NCI-H748 (cell line): ENCODE results near the gene GLYR1.
"Not testable (repeated sequence)": the region's sequence is repeated elsewhere in the genome, so short reads cannot be mapped to it uniquely, and the experiment has no call there.

Experiments used
- DNase-seq: peaks from one replicate; lab custom pipeline; 2025; ENCODE audit not compliant: unreplicated experiment; lab: John Stamatoyannopoulos, UW

The GLYR1 gene

DNA sequence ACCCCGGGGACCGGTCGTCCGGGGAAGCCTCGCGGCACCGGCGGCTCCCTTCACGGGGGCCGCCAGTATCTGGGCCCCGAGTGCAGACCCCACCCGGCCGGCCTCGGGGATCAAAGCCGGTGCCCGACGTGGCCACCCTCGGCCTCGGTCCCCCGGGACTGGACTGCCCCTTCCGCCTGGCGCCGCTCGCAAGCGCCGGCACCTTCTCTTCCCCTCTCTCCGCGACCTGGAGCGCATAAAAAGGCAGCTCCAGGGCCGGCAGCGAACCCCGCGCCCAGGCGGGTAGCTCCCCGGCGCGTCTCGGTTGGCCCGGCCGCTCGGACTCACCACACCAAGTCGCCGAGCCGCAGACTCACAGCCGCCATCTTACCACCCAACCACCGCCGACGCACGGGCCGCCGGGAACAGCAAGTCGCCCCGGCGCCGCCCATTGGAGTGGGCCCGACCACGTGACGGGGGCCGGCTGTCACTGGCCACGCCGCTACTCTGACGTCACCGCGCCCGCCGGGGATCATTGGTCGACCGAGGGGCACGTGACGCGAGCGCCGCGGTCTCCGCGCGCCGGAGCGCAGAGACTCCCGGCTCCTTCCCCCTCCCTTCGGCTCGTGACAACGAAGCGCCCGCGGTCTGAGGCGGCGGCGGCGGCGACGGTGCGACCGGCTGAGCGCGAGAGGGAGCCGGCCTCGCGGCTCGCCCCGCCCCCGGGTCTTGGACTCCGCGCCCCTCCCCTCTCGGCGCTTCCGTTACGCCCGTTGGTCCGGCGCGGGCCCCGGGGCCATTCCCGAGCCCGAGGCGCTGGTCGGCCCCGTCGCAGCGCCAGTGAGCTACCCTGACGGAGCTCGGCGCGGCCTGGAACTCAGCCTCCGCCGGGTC is at the start of gene GLYR1, which contains the start of gene UBN1:
TSS of gene GLYR1 (minus strand) at position 388 of the 873 bp plus-strand sequence. CDS start at position 365, 23 bp downstream.
TSS of gene UBN1 (plus strand) at position 581 of the 873 bp plus-strand sequence. CDS start 5,437 bp downstream, outside the sequence.
- peak; percentile 95 for DNase-seq

DNA sequence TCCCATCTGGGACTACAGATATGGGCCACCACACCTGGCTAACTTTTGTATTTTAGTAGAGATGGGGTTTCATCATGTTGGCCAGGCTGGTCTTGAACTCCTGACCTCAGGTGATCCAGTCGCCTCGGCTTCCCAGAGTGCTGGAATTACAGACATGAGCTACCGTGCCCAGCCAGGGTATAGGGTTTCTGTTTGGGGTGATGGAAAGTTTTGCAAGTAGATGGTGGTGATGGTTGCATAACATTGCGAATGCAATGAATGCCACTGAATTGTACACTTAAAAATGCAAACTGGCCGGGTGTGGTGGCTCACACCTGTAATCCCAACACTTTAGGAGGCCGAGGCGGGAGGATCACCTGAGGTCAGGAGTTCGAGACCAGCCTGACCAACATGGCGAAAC is 49.7 kb upstream of the GLYR1 start:
- not testable (repeated sequence) for DNase-seq

DNA sequence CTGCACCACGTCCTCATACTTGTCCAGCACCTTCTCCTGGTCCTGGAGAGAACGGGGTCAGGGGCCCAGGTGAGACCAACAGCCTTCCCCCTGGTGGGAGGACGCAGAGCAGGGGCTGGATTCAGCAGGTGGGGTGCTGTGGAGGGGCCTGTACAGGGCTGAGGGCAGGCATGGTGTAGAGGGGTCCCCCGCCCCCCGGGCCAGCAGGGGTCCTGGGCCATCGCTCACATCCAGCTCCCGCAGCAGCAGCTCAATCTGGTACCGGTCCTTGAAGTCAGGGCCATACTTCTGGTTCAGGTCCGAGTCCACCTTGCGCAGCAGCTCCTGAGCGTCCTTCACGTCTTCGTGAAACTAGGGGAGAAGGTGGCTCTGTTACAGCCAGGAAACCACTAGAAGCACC is 48.3 kb upstream of the GLYR1 start:
- DNase-seq: no peak

DNA sequence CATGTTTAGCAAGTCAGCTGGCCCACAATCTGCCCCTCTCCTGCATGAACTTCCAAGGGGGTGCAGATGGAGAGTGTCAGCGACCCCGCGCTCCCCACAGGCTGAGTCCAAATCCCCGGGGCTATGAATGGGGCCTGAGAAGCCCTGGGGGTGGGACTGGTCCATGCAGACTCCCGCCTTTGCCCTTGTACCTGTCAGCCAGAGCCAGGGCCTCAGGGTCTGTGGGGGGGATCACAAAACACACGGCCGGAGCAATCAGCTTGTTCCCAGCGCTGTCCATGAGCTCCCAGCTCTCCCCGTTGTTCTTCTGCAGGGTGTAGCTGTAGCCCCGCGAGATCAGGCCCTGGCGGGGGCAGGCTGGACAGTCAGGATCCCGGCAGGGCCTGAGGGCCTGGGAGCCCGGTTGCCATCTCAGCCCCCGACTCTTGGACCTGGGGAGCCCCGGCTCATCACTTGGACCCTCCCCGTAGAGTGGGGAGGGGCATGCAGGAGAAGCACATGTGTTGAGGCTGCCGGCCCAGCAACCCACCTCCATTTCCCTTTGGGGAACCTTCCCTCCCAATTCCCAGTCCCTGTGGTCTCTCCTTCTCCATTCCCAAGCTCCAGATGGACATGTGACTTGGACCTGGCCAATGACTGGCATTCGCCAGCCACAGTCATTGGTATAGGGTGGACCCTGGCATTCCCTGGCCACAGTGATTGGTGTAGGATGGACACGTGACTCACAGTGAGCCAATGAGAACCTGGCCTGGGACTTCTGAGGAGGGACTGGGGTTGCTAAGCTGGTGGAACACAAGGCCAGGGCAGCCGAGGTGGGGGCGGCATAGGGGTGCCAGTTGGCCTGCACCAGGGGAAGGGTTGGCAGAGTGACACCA is 47.4 kb upstream of the GLYR1 start:
- no peak for DNase-seq

DNA sequence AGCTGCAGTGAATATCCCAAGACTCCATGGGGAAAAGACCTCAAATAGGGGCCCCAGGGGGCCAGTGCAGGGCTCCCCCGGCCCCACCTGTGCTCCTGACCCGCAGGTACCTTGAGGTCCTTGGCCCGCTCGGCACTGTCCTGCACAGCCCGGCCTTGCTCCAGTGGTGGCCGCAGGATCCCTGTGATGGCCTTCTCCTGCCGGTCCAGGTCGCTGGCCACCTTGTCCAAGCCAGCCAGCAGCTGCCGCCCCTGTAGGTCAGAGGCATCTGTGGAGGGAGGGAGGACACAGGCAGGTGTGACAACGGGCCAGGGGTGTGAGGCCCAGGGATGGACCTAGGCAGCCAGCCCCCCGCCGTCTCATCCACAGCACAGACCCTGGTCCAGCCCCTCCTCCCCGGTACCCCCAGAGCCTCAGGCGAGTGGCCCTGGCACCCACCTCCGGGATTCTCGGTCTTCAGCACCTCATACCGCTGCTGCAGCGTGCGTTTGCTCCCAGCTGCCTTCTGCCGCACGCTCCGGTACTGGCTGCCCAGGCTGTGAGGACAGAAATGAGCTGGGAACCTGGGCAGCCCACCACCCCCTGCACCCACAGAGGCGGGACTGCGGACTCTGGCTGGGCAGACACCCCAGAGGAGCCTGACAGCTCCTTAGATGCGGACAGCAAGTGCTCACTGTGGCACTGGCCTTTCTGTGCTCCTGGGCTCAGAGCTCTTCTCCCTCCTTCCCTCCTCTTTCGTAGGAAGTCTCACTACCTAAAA is 46.2 kb upstream of the GLYR1 start:
- no peak for DNase-seq

- no peak for DNase-seq
These were observed 45.4 kb upstream of the GLYR1 start for GRCh38 chr16:4892361-4893102.

DNA sequence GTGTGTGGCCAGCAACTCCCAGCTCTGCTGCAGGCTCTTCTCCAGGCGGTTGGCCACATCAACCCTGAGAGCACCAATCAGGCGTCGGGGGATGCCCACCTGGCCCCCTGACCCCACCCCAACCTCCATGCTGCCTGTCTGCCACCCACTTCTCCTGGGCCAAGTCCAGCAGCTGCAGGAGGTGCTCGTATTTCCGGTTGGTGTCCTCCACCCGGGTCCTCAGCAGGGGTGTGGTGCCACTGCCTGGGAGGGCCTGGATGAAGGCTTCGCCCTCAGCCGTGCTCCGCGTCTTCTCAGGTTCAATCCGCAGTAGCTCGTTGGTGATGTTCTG is 44.8 kb upstream of the GLYR1 start:
- DNase-seq: no peak

DNA sequence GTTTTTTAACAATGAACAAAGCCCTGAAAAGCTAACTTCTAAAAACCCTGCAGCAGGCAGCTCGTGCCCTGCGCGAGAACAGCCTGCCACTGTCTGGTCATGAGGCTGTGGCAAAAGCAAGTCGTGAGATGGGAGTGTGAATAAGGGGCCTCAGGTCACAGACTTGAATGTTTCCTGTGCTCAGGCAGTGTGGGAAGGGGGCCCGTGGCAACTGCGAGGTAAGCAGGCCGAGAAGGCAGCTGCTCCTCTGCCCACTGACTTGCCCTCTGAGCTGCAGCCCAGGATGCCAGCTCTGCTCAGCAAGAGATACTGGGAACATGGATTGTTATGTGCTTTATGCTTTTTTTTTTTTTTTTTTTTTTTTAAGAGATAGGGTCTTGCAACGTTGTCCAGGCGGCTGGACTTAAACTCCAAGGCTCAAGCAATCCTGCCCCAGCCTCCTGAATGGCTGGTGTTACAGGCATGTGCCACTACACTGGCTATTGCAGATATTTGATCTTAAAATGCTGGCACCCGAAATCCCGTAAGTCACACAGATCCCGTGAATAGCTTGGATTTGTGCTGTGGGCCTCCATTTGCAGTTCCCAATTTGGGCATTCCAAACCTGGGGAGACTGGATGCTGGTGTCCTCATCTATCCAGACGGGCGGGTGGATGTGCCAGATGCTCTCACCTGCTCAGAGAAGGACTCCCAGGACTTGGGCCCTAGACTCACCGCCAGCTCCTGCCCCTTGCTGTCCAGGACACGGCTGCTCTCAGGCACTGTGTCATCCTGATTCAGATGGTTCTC is 44.2 kb upstream of the GLYR1 start:
- DNase-seq: no peak

- no peak for DNase-seq
These were observed 43.6 kb upstream of the GLYR1 start for GRCh38 chr16:4890686-4891085.

DNA sequence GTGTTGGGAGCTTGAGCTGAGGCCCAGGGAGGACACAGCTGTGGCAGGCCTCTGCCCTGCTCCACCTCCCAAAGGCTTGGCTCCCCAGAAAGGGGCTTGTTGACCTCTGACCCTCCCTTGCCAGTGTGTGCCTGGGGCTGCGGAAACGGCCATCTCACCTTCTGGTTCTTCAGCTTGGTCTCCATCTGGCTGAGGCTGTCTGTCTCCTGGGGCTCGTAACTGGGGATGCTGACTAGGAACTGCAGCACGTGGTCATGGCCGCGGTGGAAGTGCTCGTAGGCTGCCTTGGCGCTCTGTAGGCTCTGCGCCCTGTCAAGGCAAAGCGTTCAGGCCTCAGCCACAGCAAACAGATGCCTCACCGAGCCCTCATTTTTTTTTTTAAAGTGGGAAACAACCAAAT is 42.9 kb upstream of the GLYR1 start:
- no peak for DNase-seq

DNA sequence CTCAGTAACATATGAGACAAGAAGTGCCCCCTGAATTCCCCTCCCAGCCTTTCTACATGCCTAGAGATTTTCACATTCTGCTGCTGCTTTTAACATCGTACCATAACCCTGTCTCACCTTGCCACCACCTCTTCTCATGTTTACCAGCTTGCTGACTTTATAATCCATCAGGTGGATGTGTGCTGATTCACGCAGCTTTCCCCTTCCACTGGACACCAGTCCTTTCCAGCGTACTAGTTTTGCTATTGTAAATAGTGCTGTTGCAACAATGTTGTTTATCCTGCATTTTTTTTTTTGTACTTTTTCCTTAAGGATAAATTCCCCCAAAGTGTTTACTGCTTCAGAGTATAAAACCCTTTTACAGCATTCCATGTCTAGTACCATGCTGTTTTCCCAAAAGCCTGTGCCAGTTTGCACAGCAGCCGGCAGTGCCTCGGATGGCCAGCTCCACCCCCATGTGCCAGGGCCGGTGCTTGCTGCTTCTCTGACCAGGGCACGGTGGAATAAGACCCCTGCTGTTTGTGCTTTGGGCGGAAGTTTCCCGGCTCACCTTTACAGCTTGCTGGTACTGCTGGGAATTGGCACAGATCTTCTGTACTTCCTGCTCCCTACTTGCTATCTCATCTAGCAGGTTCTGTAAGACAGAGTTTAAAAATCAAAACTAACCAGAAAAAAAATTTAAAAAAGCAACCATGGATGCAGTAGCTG is 41.5 kb upstream of the GLYR1 start:
- no peak for DNase-seq

DNA sequence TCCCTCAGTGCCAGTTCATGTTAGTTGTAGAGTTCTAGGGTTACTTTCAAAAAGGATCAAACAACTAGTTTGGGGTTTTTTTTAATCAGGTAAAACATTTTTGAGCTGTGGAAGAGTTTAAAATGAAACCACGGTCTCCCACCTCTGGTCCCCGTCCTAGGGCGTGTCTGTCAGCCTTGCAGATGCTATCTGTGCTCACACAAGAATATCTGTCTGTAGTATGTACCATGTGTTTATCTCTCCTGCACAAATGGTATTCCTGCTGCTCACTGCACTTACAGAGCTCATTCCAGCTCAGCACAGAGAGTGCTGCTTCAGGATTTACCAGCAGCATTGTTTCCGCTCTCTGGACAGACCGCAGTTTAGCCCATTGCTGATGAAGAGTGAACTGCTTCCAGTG is 39.1 kb upstream of the GLYR1 start:
- DNase-seq: no peak

- no peak for DNase-seq
These were observed 38.1 kb upstream of the GLYR1 start for GRCh38 chr16:4884972-4885874.

- no peak for DNase-seq
These were observed 37.1 kb upstream of the GLYR1 start for GRCh38 chr16:4884209-4884608.

DNA sequence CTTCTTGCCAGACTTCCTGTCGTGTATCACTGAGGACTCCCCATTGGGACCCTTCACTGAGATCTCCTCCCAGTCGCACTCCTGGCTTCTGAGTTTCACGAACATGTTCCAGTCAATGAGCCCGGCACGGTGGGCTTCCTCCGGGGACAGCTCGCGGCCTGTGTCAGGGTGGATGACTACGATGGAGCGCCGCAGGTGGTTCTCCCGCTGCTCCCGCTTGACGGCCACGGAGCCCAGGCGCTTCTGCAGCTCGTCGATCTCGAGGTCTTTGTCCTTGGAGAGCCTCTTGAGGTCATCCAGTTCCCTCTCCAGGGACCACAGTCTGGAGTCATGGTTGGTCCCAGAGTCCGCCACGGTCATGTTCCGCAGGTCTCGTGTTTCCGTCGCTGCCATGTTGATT is 36.4 kb upstream of the GLYR1 start:
- DNase-seq: no peak

DNA sequence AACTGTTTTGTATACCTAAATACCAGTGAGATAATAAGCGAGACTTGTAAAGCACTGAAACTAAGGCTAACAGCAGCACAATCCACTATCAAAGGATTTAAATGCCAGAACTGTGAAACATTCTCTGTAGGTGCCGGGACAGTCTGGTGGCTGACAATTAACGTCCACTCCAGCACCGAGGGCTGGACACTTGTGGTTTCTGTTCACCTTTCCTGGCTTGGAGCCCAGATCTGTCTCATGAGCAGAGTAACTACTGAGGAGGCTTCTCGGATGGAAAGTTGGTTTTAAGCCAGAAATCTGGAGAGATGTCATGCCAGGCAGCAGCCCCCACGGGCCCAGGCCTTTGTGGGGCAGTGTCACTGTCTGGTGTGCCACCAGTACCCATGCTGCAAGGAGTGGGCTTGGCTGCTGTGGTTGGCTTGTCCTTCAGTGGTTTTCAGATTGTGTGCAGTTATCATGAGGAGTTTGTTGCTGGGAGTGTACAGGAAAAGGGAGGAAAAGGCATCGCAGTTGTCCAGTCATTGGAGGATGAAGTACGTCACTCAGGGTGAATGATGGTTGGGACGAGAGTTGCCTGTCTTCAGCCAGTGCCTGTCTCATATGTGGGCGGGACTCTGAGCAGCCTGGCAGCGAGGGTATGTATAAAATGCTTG is 35.7 kb upstream of the GLYR1 start:
- no peak for DNase-seq

DNA sequence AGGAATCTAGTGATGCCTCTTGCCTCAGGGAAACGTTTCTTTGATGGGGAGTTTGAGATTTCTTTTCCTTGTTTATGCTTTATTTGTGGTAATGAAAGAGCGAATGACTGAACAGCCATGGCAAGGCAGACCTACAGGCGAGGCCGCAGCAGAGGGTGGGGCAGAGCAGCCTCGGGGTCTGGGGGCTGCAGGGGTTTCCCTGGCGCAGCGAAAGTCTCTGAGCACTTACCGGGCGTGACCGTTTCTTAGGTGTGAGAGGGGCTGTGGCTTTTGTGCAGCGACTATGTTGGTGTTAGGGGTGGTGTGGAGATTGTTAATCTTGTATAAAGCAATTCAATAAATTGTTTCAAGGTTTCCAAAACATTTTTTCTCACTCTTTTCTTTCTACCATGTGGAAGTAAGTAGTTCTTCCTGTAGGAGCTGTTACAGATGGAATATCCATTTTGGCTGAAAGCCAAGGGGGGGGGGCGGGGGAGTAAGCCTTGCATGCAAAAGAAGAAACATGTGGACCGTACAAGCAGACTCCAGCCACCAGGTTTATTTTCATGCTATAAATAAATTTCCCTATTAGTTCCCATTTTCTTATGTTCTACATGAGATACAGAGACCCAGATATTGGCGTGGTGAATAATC is 35.0 kb upstream of the GLYR1 start:
- no peak for DNase-seq
